GM19023 (cell line): ENCODE data around the gene RTN4RL1.

Source experiments
- ATAC-seq: cut with Tn5 transposase; IDR thresholded peaks from one replicate; pipeline ENCODE4 v1.9.1; 2021; ENCODE audit warnings: mild to moderate bottlenecking, moderate library complexity; ENCODE audit not compliant: unreplicated experiment

Gene RTN4RL1

DNA sequence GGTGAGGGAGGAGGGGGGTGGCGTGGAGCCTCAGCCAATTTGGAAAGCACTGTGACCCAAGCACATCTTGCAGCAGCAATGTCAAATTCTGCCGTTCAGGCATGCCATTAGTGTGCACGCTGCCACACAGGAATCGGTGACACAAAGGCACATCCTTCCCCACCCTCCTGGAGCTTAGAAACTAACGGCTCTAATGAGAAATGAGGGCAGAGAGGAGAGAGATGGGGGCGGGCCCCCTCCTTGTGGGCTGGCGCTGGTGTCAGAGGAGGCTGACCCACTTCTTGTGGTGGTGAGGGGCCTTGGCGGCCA is 94.8 kb downstream of the RTN4RL1 start:
- ATAC-seq: no peak

DNA sequence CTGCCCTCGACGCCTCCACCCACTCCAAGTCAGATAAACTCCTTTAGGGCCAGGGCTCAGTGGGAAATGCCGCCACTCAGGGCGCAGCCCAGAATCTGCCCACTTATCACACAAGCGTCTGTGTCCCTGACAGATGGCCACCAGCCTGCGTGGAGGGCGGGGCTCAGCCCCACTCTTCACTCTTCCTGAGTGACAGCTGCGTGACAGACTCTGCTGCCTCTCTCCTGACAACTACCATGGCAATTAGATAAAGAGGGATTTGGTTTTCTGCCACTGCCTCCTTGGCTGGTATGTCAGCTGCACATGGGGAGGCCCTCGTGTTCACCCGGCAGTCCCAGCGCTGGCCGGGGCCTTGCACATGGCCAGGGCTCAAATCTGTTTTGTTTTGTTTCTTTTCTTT is 96.2 kb downstream of the RTN4RL1 start:
- no peak for ATAC-seq

DNA sequence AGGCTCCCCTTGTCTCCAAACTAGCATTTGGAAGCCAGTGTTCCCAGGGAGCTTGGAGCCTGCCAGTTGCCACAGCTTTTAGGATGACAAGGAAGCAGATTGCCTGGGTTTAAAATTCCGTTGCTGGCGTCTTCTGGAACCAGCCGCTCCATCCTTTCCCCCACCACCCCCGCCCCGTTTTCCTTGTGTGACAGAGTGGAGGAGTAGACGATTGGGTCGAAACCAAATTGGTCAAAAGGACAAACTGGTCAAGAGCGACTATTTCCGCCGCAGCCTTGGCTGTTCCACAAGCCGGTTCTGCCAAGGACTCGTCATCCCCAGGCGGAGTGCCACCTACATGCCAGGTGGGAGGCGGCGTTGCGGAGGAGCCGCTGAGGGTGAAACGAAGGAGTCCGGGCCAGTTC is 104.2 kb downstream of the RTN4RL1 start:
- no peak for ATAC-seq

DNA sequence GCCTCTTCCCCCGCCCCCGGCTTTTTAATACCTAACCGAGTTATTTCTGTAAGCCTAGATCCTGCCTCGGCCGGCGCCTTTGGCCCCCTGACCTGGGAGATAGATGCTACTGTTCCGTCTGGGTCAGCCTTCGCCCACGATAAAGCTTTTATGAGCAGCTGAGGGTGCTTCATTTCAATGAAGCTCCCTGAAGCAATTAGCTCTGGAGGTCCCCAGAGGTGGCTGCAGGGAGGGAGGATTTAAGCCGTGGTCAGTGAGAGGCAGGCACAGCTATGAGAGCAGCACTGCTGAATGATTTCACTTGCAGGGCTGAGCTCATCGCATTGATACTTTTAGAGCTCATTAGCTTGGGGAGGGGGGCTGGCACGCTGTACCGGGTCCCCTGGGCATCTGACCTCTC is 105.9 kb downstream of the RTN4RL1 start:
- ATAC-seq: no peak

DNA sequence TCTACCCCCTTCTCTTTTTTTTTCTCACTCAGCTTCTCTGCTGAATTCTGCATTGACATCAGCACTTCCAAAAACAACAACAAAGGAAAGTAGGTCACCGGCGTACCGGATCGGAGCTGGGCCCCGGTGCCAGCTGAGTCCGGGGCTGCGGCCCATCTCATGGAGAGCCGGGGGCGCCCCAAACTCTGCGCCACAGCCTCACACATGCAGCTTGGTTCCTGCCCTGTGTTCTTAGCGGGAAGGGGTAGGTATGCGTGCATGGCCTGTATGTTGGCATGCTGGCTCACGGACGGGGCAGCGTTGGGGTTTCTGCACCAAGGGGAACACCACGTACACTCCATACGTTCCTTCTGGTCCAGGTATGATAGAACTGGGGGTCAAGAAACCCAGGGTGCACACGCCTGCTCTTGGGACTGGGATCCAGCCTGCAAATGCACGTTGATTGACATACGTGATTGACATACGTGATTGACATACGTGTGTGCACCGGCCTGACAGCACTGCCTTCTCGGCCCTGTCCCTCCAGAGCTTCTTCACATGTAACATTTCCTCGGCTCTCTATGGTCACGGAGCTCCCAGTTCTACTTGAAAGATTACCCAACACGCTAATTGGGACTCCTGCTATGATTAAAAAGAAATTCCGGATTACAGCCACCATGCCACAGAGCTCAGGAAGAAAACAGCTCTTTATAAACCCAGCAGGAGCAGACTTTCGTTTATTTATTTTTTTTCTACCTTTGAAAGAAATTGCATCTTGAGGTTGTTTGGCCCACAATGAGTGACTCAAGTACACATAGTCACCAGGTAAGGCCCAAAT is 106.6 kb downstream of the RTN4RL1 start:
- no peak for ATAC-seq

DNA sequence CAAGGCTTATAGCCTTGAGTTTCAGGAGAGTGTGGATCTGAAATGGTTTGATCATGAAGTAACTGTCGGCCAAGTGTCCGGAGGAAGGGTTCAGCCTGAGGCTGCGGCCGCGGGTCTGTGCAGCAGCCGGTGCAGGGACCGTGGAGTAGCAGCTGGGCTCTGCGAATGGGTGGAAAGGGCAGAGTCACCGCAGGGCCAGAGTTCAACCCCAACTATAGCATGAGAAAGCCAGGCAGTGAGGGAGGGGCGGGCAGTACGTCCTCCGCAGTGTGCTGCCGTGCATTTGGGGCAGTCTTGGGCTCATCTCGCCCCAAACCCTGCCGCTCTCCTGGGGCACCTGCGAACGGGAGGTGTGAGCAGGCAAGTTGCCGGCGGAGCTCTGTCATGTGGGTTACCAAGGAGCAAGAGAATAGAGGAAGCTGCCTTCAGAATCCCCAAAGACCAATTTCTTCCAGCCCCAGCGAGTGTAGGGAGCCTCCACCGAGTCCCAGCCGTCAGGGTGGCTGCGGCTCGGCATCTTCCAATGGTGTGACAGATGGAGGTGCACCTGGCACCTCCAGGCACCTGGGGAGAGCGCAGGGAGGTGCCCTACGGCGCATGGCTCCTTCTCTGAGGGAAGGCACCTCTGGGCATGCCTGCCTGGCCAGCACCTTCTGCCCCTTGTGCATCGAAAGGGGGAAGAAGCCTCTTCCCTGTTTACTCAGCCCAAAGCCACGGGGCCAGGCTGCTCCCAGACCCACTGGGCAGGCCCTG is 108.0 kb downstream of the RTN4RL1 start:
- ATAC-seq: no peak

DNA sequence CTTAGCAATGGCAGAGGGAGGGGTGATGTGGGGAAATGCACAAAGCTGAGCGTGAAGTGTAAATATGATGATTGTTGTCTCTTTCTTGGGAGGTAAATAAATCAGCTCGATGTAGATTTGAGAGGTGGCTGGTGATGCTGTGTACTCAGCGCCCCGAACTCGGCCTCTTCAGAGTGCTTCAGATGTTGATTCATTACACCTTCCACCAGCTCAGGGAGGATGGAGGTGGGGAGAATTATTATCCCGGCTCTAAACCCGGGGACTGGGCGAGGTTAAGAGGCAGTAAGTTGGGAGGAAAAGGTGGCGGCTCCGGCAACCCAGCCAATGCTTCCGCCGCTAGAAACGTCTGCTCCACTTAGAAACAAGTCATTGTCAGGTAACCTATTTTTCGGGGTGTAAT is 108.8 kb downstream of the RTN4RL1 start:
- no peak for ATAC-seq

DNA sequence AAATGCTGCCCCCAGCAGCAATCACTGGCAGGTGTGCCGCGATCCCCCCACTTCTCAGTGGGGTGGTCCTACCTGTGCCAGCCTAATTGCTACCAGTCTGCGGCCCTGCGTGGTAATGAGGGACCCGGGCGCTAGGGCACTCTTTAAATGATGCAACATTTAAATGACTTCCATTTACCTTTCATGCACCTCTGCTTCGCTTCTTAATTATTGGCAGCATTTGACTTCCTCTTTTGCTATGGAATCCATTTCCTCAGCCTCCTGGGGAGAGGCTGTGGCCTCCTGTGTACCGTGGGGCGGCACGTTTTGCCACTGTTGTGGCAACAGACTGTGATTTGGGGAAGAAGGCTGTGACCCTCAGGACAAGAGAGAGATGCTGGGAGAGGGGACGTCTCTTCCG is 109.2 kb downstream of the RTN4RL1 start:
- no peak for ATAC-seq

DNA sequence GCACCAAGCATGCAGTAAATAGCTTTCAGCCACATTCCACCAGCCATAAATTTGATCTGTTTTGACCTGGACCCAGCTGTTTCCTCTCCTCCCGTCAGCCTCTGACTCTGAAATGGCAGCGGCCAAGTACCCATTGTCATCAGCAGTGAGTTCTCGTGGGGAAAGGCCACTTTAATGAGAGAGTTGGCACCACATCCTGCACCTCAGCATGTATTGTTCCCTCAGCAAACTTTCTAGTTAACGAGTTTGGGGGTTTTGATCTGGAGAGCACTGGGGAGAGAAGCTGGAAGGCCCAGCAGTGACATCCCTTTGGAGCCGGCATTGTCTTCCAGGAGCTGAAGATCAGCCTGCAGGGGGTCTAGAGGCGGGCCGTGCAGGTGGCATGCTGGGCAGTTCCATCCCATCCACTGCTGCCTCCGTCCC is 110.5 kb downstream of the RTN4RL1 start:
- ATAC-seq: no peak

DNA sequence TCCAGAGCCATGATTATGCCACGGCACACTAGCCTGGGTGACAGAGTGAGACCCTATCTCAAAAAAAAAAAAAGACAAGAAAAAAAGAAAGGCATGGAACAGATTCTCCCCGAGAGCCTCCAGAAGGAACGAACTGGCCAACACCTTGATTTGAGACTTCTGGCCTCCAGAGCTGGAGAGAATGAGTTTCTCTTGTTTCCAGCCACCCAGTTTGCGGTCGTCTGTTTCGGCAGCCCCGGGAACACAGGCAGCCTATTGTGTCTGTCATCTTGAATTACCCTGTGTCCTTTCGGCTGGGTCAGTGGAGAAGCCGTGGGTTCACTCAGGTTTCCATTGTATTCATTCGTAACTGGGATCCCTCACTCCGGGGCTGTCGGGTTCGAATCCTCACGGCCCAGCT is 111.4 kb downstream of the RTN4RL1 start:
- ATAC-seq: no peak

DNA sequence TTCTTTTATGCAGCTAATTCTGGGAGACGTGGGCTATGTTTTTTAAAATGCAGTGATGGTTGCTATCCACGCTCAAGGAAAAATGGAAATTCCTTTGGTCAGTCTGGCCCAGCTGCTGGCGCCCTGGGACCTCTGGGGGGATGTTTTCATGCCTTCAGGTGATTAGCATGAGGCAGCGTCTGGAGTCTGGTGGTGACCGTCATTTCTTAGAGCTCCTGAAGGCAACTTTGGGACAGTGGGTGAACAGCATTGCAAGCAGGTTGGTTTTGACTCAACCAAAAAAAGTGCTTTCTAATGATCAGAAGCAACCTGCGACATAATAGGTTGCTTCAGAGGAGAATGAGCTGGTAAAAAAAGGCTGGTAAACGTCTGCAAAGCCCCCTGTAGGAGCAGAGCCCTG is 113.0 kb downstream of the RTN4RL1 start:
- ATAC-seq: no peak

DNA sequence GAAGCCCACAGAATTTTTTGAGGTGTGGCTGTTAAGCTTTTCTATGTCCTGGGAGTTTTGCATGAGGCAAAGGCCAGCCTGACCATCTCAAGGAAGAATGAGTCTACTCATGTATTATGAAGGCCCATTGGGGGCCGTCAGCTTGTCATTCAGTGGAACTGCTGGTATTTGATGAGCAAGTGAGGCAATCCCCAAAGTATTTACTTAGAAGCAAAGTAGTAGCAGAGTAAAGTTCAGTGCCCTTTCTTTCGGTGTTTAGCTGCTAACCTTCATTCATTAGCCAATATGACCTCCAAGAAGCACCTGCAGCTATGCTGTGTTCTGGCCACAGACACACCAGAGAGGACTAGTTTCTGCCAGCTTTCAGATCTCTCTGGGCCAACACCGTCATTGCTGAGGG is 115.1 kb downstream of the RTN4RL1 start:
- ATAC-seq: no peak

DNA sequence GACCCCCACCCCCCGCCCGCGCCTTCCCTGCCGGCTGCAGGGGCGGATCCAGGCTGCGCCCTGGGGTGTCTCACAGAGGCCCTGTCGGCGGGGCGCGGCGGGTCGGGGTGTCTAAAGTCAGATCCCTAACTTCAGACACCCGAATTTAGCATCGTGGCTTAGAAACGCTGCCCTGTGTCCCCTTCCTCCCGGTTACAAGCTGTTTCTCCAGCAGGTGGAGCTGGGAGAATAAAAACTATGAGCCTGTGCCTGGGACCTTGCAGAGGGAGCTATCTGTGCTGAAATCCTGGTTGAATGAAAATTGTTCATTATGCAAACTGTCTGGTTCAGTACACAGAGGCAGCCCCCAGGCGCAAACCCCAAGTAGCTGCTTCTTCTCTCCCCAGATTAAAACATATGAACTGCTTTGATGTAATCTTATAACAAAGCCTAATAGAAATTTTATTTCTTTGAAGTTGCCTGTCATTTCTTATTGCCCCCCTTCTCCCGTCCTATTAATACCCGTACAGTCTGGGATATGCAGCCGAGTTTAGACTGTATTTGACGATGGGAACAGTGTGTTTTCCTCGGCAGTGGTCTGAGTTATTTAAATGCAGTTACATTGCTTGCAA is 116.3 kb downstream of the RTN4RL1 start:
- no peak for ATAC-seq

DNA sequence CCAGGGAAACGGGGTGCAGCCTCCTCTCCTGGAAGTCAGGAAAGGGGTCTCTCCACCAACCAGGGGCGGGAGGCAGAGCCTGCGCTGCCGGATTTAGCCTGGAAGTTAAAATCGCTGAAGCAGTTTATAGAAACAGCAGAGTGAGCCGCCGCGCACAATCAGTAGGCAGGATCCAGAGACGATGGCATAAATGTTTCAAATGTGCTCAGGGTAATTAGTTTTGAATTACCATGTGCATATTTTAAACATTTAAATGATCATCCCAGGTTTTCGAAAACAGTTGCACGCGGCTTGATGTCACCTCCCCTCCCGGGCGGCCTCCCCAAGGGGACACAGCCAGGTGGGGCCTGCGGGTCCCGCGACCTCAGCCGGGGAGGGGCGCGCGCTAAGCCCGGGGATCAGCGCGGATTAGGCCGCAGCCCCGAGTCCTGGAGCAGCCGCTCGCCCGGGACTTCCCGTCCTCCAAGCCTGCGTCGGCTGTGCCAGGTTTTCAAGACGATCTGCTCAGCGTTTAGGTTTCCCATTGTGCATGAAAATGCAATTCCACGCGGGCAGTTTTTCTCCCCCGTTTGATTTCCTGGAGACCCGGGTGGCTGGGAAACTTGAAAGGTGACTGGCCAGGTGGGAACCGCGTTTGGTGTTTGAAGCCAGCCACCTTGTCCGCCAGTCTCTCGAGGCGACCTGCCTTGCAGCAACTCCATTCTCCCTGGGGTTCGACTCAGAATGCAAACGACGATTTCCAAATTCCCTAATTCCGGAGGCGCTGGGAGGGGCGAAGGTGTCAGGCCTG is 117.0 kb downstream of the RTN4RL1 start:
- no peak for ATAC-seq

DNA sequence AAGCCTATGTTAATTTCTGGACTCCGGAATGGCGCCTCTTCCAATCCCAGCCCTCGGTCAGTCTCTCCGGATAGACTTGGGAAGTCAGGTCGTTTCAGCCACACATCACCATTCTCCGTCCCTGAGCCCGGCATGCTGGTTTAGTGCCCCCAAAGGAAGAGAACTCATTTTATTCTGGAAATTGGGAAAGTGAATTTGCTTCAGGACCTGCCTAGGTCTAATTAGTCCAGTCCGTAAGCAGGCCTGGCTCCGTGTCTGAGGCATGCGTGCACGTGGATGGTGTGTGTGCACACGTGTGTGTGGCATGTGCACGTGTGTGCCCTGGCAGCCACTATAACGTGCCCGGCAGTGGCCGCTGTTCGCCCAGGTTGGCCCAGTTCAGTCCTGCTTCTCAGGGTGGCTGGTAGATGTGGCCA is 117.9 kb downstream of the RTN4RL1 start:
- ATAC-seq: no peak

DNA sequence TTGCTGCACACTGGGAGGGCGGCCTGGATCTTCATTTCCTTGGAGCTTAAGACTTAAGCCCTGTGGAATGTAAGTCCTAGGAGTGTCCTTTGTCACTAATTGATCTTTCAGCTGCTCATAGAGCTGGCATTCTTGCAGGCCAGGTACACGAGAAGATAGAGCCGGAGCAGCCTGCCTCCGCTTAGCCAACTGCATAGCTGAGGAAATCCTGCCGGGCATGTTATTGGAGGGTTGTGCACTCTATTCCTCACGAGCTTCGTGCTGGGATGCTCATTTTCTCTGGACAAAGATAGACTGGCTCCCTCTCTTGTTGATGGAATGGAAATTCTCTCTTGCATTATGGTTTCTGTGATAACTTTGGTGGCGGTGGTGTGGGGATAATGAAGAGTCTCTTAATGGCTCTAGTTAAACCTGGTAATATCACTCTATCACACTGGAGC is 118.5 kb downstream of the RTN4RL1 start:
- no peak for ATAC-seq

DNA sequence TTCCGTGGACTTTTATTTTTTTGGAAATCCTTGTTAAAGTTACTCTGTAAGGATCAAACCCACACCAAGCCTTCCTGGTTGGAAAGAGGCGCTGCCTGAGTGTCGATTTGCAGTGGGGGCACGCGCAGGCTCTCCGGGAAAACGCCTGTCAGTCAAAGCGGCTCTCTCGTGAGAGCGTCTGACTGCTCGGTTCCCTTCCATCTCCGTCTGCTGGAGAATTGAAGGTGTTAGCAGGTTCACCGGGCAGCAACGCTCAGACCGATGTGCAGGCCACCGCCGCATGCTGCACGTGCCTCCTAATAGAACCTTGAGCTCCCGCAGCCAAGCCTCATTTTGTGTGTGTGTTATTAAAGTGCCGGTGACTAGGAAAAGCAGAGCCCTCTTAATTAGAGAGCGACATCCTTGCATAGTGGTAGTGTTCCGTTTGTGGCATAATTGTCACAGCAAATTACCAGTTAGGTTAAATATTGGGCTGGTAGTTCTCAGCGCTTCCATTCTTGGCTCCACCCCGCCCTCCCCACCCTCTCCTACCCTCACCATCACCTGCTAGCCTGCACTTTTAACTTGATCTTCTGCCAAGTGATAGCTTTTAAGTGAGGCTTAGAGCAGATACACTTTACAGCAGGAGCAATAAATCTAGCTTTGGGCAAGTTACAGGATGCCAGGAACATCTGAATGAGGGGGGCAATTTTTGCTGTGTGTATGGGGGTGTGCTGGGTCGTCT is 119.8 kb downstream of the RTN4RL1 start:
- no peak for ATAC-seq

DNA sequence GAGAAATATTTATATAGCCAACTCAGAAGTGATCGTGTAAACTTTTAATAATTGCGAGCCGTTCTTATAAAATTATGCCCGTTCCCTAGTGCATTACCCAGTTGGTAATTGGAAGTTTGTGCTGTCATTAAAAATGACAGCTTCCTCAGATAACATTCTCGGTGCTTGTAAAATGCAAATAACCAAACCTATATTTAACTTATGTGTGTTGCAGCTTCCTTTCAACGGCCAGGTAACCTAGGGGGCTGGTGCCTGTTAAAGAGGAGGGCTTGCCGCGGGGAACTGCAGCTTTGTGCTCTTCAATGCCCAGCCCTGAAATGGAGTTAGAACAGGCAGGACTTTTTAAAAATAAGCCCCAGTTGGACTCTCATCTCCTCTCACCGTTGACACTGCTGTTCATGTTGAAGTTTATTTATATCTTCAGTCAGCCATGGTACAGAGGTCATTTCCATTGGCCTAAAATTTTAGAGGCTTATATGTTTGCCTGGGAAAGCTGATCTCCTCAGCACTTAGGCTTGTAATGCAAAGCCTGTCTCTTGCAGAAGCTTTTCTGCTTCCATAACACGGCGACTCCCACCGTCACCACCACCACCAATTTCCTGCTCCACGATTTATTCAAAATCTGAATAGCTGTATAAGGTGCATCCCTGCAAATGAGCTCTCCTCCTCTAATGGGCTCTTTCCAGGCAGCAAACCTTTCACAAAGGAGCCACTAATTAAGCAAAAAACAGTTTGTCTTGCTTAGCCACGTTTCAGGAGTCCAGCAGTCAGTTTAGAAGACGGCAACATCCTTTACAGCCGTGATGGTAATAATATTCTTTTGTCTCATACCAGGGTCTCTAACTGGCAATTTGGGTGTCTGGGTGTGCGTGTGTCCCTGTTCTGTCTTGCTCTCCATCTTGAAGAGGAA is 120.6 kb downstream of the RTN4RL1 start:
- ATAC-seq: no peak

DNA sequence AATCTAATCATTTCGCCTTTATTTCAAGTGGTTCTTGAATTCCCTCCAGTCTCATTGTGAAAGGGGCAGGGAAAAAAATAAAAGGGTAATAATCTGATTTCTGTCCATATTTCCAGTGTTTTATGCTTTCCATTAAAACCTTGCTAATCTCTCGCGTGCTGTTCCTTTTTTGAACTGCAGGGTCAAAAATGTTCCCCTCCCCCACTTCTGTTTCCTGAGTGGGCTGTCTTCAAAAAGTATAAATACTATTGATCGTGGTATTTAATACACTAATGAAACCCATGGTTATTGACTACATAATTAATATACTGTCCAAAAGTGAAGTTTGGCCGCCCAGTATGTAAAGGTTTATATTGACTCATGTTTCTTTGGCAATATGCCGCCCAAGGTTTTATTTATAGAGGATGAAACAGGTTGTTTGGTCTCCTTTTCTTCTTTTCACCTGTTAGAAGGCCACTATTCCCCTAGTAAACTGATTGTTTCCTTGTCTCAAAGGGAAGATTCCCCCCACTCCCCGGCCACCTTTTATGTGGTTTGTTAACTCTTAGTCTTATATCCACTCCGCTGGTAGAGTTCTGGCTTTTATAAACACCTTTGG is 125.6 kb downstream of the RTN4RL1 start:
- ATAC-seq: no peak
